IPS DF 6.9 (cell line): ENCODE results near the gene TMEM236.

Experiments used
- DNase-seq: peaks from one replicate; pipeline ENCODE4 v3.0.0-alpha.2; 2013; ENCODE audit warnings: low read depth, low spot score
- H3K27ac ChIP-seq: one replicate; pipeline ENCODE4 v1.5.1; 2013; ENCODE audit warnings: low read length, control low read depth
- H3K27me3 ChIP-seq: 2 replicates; pipeline ENCODE4 v1.6.1; 2013; ENCODE audit warnings: mild to moderate bottlenecking, low read length; ENCODE audit not compliant: control insufficient read depth, insufficient read depth
- H3K36me3 ChIP-seq: 2 replicates; pipeline ENCODE4 v1.6.1; 2013; ENCODE audit warnings: low read length; ENCODE audit not compliant: control insufficient read depth, insufficient read depth
- H3K4me1 ChIP-seq: 2 replicates; pipeline ENCODE4 v1.6.1; 2013; ENCODE audit warnings: low read length; ENCODE audit not compliant: control insufficient read depth, insufficient read depth
- H3K4me3 ChIP-seq: 2 replicates; pipeline ENCODE4 v1.5.1; 2013; ENCODE audit warnings: mild to moderate bottlenecking, low read length
- H3K9me3 ChIP-seq: 2 replicates; pipeline ENCODE4 v1.6.1; 2013; ENCODE audit warnings: low read length, inconsistent platforms; ENCODE audit not compliant: control insufficient read depth, insufficient read depth
- WGBS: extraction: QIAGEN DNeasy Blood & Tissue Kit; methylation state at CpG from one replicate; pipeline ENCODE4 v1.1.7; 2013; ENCODE audit warnings: mixed read lengths, missing lambda C conversion rate; ENCODE audit not compliant: insufficient read length, insufficient coverage; 5-methylcytosine and 5-hydroxymethylcytosine counted together

Gene TMEM236

DNA sequence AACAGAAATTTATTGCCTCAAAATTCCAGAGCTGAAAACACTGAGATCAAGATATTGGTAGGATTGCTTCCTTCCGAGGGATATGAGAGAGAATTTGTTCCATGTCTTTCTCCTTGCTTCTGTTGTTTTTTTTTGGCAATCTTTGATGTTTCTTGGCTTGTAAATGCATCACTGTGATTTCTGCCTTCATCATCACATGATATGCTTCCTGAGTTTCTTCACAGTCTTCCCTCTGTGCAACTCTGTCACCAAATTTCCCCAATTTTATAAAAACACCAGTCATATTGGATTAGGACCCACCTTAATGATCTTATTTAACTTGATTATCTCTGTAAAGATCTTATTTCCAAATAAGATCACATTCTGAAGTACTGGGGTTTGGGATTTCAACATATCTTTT is 14.7 kb downstream of the TMEM236 start:
- Histone ChIP-seq H3K27ac (no peak overlapping the region), H3K4me1 (no peaks in the 10 kb centered on the region; the same call in 1 of the 2 replicates), H3K27me3 (peaks cover 31% of the 10 kb centered on the region), H3K36me3 (no peaks in the 10 kb centered on the region), H3K9me3 (no peaks in the 10 kb centered on the region), H3K4me3 (no peak overlapping the region)
- no peak for DNase-seq
- no CpG with 5 or more reads among the region's 1 CpG for WGBS

DNA sequence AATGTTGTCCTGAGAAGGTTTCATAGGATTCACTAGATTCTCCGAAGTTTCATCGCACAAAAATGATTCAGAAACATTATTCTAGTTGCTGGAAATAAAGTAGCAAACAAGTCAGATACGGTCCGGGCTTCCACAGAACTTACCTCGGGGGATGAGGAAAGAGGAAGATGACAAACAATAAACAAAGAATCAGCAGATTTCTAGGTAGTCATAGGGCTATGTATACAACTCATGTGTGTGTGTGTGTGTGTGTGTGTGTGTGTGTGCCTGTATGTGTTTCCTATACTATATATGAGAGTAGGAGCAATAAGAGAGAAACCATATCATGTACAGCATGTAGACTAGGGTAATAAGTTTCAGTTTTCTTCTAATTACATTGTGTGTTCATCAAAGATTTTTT is 16.5 kb downstream of the TMEM236 start:
- no peak overlapping the region for H3K4me3 ChIP-seq
- DNase-seq, result no peak
- H3K27me3 ChIP-seq, result peaks cover 21% of the 10 kb centered on the region
- no peaks in the 10 kb centered on the region; the same call in 1 of the 2 replicates for H3K4me1 ChIP-seq
- no peaks in the 10 kb centered on the region for H3K9me3 ChIP-seq
- no CpG with 5 or more reads among the region's 5 CpGs for WGBS
- H3K36me3 ChIP-seq, result no peaks in the 10 kb centered on the region
- no peak overlapping the region for H3K27ac ChIP-seq

DNA sequence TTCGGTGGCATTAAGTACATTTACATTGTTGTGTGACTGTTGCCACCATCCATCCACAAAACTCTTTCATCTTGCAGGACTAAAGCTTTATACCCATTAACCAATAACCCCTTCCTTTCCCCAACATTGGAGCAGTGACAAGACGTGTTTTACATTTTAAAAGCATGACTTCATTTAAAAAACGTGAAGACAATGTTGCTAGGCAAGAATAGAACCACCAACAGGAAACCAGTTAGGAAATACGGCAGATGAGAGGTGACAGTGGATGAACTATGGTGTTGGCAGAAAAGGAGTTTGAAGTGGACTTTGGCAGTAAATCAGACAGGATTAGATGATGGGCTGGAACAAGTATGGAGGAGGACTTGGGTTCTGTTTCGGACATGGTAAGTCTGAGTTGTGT is 17.0 kb downstream of the TMEM236 start:
- Histone ChIP-seq H3K9me3 (no peaks in the 10 kb centered on the region), H3K36me3 (no peaks in the 10 kb centered on the region), H3K4me1 (no peaks in the 10 kb centered on the region; the same call in 1 of the 2 replicates), H3K4me3 (no peak overlapping the region), H3K27me3 (peaks cover 16% of the 10 kb centered on the region), H3K27ac (no peak overlapping the region)
- DNase-seq, result no peak
- WGBS, result no CpG with 5 or more reads among the region's 5 CpGs

DNA sequence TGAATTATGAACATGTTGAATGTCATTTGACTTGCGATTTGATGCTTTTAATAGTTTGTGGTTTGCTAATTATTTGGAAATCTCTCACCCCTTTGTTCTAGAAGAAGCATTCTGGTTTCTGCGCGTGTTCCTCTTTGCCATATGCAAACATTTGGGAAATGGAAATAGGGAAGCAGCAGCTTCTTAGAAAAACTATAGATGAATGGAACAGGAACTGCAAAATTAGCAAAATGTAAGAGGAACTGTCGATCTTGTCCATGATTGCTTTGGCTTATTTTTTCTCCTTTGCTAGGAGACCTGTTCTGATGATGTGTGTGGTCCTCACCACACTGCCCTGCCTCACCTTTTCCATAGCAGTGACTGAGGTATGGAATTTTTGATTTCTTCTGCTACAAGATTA is 19.0 kb downstream of the TMEM236 start:
- no peak for DNase-seq
- WGBS, result no CpG with 5 or more reads among the region's 4 CpGs
- H3K36me3 ChIP-seq, result no peaks in the 10 kb centered on the region
- no peak overlapping the region for H3K27ac ChIP-seq
- no peaks in the 10 kb centered on the region; the same call in 1 of the 2 replicates for H3K4me1 ChIP-seq
- no peaks in the 10 kb centered on the region for H3K9me3 ChIP-seq
- H3K27me3 ChIP-seq, result peaks cover 4% of the 10 kb centered on the region; the same call in 1 of the 2 replicates
- no peak overlapping the region for H3K4me3 ChIP-seq

DNA sequence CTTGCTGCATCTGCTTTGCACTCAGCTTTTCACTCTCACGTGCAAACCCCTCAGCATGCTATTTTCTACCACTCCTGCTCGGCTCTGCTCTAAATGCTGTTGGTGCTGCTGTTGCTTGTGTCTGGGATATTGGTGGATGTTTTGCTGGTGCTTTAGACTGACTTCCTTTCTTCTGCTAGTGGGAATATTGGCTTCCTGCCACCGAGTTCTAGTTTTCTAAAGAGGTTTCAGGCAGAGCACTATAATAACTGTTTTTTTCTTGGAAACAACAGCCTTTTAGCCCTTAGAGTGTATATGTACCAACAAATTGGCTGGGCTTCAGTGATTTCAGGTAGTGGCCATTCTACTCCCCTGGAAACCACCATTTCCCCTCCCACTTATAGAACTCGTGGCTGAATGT is 27.8 kb downstream of the TMEM236 start:
- no peaks in the 10 kb centered on the region for H3K9me3 ChIP-seq
- no CpG with 5 or more reads among the region's 4 CpGs for WGBS
- H3K4me3 ChIP-seq, result no peak overlapping the region
- no peaks in the 10 kb centered on the region for H3K27me3 ChIP-seq
- no peaks in the 10 kb centered on the region for H3K36me3 ChIP-seq
- no peak overlapping the region for H3K27ac ChIP-seq
- DNase-seq, result no peak
- no peaks in the 10 kb centered on the region for H3K4me1 ChIP-seq

DNA sequence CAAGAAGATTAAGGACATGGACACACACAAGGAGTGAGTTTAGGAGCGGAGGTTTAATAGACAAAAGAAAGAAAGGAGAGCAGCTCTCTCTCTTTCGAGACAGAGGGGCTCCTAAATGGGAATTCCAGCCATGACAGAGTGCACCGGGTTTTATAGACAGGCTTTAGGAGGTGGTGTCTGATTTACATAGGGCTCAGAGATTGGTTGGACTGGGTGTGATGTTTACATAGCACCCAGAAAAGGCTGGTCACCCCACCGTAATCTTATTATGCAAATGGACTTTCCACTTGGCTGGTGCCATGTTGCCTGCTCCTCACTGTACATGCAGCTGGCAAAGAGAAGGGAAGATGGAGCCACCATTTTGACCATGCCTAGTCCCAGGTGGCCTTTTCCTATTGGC is 28.7 kb downstream of the TMEM236 start:
- no peaks in the 10 kb centered on the region for H3K9me3 ChIP-seq
- H3K27ac ChIP-seq, result no peak overlapping the region
- DNase-seq, result no peak
- H3K4me1 ChIP-seq, result no peaks in the 10 kb centered on the region
- no peak overlapping the region for H3K4me3 ChIP-seq
- no peaks in the 10 kb centered on the region for H3K27me3 ChIP-seq
- WGBS, result no CpG with 5 or more reads among the region's 4 CpGs
- no peaks in the 10 kb centered on the region for H3K36me3 ChIP-seq

DNA sequence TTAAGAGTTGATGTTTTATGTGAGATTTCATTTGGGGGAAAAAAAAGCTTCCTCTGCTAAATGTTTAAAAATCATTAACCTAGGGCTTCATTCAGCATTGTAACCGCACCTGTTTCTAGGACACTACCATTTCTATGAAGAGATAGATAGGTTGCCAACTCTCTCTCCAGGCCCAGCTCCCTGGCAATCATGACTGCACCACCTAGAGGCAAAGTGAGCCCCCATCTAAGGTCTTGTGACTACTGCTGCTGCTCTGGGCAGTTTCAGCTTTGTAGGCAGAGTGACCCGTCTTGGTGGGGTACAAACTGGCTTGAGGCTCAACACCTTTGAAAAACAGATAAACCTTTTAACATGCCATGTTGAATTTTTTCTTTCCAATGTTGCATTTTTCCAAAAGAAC is 29.9 kb downstream of the TMEM236 start:
- no peaks in the 10 kb centered on the region for H3K9me3 ChIP-seq
- no CpG with 5 or more reads among the region's 2 CpGs for WGBS
- H3K4me1 ChIP-seq, result no peaks in the 10 kb centered on the region
- no peaks in the 10 kb centered on the region for H3K27me3 ChIP-seq
- no peak for DNase-seq
- no peak overlapping the region for H3K4me3 ChIP-seq
- no peak overlapping the region for H3K27ac ChIP-seq
- H3K36me3 ChIP-seq, result no peaks in the 10 kb centered on the region

DNA sequence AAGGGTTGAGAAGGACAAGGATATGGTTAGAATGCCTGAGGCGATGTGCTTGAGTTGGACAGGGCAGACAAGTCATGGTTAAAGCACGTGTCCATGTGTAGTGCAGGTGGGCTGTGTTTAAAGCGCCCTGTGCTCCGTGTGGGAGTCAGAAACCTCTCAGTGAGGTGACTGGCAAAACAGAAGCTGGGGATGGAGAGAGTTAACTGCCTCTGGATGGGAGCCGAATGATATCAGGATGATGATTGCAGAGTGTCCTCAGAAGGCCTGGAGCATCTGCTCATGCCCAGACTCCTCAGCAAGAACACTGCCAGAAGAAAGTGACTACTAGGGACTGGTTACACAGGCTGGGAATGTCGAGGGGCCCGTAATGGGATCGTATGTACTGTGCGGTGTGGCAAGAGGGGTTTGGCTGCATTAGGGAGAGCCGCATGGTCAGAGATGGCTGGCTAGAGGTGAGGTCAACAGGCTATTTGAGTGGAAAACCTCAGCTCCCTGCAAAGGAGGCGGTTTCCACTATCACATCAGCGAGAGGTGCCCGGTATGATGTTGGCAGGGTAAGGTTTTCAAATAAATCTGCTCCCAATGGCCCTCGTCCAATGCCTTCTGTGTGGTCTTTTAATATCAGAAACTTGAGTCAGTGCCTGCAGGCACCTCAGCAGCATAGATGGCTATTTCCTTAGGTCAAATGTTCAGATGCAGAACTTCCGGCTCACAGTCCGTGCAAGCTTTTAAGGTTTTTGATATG is 31.1 kb downstream of the TMEM236 start:
- H3K4me3 ChIP-seq, result no peak overlapping the region
- no peak for DNase-seq
- no peaks in the 10 kb centered on the region for H3K27me3 ChIP-seq
- no peaks in the 10 kb centered on the region for H3K36me3 ChIP-seq
- H3K4me1 ChIP-seq, result 0 out of 2 replicates have a peak, but pooled peaks cover 1% of the 10 kb centered on the region
- WGBS, result no CpG with 5 or more reads among the region's 16 CpGs
- H3K9me3 ChIP-seq, result no peaks in the 10 kb centered on the region
- no peak overlapping the region for H3K27ac ChIP-seq

DNA sequence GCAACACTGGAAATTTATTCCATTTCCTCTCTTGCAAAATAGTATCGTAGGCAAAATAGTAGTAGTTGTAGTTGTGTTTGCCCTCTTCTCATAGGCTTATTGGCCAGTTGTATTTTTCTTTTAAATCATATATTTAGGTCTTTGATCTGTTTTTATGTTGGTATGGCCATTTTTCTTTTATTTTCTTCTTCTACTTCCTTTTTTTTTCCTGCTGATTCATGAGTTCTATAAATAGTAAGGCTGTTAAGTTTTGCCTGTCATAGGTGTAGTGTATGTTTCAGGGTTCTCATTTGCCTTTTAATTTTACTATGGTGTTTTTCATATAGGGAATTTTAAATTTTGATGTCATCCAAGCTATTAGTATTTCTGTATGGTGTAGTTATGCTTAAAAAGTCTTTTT is 31.8 kb downstream of the TMEM236 start:
- no peak for DNase-seq
- H3K27ac ChIP-seq, result no peak overlapping the region

DNA sequence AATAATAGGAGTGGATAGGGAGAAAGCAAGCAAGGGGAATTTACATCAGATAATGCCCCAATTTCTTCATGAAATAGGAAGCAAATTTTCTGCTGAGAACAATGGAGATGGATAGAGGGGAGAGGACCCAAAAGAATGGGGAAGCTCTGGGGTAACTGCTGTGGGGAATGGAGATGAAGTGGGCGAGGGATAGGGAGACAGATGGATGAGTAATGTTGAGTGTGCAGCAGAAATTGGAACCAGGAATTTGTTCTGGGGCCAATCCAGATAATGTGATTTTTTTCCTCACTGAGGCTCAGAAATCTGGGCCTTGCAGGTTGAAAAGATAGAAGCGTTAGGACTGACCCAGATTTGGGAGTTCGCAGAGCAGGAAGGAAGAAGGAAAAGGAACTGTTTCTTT is 32.7 kb downstream of the TMEM236 start:
- Histone ChIP-seq H3K4me1 (0 out of 2 replicates have a peak, but pooled peaks cover 1% of the 10 kb centered on the region), H3K27me3 (no peaks in the 10 kb centered on the region)
- WGBS, result no CpG with 5 or more reads among the region's 3 CpGs

More for the DNA sequence above, 31.8 kb downstream of the TMEM236 start:
- H3K4me3 ChIP-seq, result no peak overlapping the region
- no CpG with 5 or more reads among the region's 1 CpG for WGBS
- H3K36me3 ChIP-seq, result no peaks in the 10 kb centered on the region
- 0 out of 2 replicates have a peak, but pooled peaks cover 1% of the 10 kb centered on the region for H3K4me1 ChIP-seq
- no peaks in the 10 kb centered on the region for H3K9me3 ChIP-seq
- H3K27me3 ChIP-seq, result no peaks in the 10 kb centered on the region

More for the DNA sequence above, 32.7 kb downstream of the TMEM236 start:
- DNase-seq, result no peak
- Histone ChIP-seq H3K9me3 (no peaks in the 10 kb centered on the region), H3K4me3 (no peak overlapping the region), H3K27ac (no peak overlapping the region), H3K36me3 (no peaks in the 10 kb centered on the region)
